ENCODE measurements around the gene CARMIL3.

Gene CARMIL3

GRCh38 chr14:24062216-24062980 is 10.6 kb downstream of the CARMIL3 start:
- no peak for FAIRE-seq

- FAIRE-seq = no peak
Observed at GRCh38 chr14:24063263-24063836, 11.5 kb downstream of the CARMIL3 start.

GRCh38 chr14:24064091-24064795 is 12.4 kb downstream of the CARMIL3 start:
- no peak for FAIRE-seq

- FAIRE-seq = no peak
Observed at GRCh38 chr14:24064856-24065255, 13.0 kb downstream of the CARMIL3 start.

DNA sequence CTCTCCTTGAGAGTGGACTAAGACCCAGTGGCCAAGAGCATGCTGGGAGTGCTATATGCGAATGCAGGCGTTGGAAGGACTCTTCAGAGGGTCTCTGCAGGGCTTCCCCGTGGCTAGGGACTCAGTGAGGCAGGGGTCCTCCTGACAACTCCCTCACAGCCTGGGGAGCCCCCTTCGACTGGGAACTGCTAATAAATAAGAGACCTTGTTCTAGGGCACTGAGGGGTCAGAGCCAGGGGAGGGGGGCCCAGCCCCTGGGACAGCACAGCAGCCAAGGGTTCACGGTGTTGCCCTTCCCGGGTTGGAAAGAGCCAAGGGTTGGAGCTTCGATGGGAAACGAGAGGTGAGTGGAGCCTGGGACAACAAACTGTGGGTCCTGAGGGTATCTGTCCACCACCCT is 13.6 kb downstream of the CARMIL3 start:
- FAIRE-seq = no peak

- FAIRE-seq = no peak
Observed at GRCh38 chr14:24066496-24067132, 14.8 kb downstream of the CARMIL3 start.

DNA sequence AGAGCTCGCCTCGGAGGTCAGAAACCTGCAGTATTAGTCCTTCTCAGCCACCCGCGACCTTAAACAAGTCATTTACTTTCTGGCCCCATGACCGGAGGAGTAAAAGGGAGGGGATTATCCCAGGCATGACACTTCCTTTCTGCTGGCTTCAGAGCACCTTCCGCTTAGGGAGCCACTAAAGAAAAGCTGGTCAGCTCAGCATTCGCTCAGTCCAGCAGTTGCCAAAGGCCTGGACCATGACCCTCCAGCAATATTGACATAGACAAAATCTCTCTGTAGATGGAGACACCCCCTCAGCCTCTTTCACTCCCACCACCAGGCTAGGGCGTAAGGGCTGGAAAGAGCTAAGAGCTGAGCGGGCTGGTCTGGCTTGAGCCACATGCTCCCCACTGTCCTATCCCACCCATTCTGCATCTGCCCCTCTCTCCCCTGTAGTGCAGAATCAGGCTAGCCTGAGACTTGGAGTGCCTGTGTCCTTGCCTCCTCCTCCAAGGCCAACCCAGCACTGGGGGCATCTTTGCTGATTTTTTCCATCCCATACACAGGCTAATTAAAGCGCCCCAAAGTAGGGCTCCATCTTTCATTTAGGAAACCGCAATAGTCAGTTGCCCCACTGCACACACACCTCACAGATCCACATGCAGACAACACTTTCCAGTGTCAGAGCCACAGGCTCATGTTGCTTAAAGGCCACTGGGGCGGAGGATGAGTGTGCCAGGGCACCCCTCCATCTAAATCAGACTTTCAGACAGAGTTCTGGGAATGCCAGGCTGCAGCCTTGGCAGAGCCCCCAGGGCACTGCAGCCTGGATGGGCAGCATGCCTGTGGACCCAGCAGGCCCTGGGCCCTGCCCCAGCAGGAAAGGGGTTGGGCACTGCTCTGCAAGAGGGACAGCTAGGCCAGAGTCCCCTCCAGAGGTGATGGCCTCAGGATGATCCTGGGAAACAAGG is 15.6 kb downstream of the CARMIL3 start:
- no peak for FAIRE-seq

- FAIRE-seq = no peak
Observed at GRCh38 chr14:24068711-24069410, 17.1 kb downstream of the CARMIL3 start.

DNA sequence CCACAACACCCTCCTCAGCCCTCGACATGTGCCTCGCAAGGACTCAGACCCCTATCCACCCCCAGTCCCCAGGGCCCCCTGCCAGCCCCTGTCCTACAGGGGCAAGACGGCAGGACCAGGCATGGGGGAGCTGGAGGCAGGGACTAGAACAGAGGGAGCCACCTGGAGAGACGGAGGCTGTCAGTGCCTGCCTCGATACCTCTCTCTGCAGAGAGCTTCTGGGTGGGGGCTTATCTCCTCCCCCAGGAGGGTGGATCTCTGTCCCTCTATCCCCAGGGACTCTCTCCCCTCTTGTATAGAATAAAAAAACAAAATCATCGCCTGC is 17.6 kb downstream of the CARMIL3 start:
- no peak for FAIRE-seq

- no peak for FAIRE-seq
Observed at GRCh38 chr14:24070285-24071143, 18.7 kb downstream of the CARMIL3 start.

DNA sequence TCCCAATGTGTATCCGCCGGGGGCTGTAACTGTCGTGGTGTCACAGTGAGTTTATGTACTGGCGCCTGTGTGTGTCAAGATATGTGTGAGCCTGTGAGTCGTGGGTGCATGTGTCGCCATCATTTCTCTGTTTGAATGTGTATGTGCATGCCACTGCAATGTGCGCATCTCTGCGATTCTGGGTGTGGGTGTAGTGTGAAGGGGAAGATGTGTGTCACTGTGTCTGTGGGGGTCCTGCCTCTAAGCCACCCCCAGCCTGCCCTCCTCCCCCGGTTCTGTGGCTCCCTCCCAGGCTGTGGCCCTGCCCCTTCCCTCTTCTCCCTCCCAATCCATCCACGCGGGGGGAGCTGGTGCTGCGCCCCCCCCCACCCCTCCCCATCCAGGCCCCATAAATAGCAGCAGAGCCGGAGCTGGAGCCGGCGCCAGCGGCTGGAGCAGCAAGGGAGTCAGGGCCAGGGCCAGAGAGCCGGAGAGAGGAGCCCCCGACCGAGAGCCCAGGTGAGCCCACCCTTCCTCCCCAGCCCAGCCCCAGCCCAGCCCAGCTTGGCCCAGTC is 19.4 kb downstream of the CARMIL3 start, which contains the start of gene CPNE6:
CPNE6 (plus strand) TSS at position 419 of the 554 bp plus-strand sequence. CDS start 1,375 bp downstream, outside the sequence.
- FAIRE-seq = no peak

GRCh38 chr14:24071836-24072430 is 20.1 kb downstream of the CARMIL3 start:
- no peak for FAIRE-seq

DNA sequence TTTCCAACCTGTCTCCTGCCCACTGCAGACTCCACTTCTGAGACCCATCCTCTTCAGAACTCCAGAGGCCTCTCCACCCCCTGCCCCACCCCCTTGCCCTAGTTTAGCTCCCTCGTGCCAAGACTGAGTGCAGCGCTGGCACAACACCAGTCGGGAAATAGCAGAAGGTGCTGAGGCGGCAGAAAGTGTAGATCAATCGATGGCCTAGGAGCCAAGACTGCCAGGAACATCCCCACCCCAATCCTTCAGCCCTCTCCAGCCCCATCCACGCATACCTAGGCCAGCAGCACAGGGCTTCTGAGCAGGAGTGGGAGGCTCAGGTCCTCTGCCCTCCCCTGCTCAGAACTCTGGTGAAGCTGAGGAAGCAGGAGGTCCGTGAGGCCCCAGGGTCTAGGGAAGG is 20.6 kb downstream of the CARMIL3 start:
- FAIRE-seq = no peak

GRCh38 chr14:24072881-24073877 is 21.4 kb downstream of the CARMIL3 start:
- FAIRE-seq = no peak

DNA sequence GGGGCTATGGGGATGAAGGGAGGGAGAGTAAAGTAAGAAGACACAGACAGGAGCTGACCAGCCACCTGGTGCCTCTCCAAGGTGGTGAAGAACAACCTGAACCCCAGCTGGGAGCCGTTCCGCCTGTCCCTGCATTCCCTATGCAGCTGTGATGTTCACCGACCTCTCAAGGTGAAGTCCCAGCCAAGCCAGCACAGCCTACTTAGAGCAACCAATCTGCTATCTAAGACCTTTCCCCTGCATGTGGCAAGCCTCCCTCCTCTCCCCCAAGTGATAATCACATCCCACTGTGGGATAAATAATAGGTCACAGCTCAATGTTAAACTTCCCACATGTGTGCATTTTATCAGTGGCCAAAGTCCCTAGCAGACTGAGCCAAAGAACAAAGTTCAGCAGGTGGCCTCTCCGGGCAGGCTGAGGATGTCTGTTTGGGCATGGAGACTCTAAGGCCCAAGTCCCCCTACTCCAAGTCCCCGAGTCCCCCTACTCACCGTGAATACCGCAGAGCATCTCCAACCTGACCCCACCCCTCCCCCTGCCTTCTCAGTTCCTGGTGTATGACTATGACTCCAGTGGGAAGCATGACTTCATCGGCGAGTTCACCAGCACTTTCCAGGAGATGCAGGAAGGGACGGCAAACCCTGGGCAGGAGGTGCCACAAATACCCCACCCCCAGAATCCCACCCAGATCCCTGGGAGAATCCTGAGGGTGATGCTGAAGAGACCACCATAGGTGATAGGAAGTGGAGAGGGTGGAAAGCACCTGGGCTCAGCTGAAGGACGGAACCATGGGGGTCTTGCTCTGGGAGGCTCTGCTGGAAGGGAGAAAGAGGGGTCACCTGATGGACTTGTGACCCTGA is 23.0 kb downstream of the CARMIL3 start:
- no peak for FAIRE-seq

GRCh38 chr14:24075485-24076301 is 23.9 kb downstream of the CARMIL3 start:
- no peak for FAIRE-seq

GRCh38 chr14:24076302-24076601 is 24.4 kb downstream of the CARMIL3 start:
- FAIRE-seq = no peak

Data from A204.1 (cell line).